Measurements from ENCODE around the gene CAPS. TPM values are rescaled to one million over a fixed set of nuclear protein-coding genes. Genes with fewer than 3 reads are reported as not detected.
"Not testable (repeated sequence)": the region's sequence is repeated elsewhere in the genome, so short reads cannot be mapped to it uniquely, and the experiment has no call there.

CAPS gene
- total RNA-seq, 2 donors from 2014 or later = 6.6 to 6.7 TPM

- no peak for TF ChIP-seq CTCF (conservative IDR thresholded peaks at IDR 0.05)
- H3K36me3 Mint-ChIP-seq (ENCODE audit: low read depth) = peaks cover 6% of the 10 kb centered on the region
- Histone ChIP-seq H3K9me3 (ENCODE audit: control insufficient read depth, low read length) (no peaks in the 10 kb centered on the region), H3K36me3 (ENCODE audit: control insufficient read depth, insufficient read depth, low read length) (peaks cover 9% of the 10 kb centered on the region), H3K4me3 (ENCODE audit: low read length) (no peak overlapping the region), H3K9ac (ENCODE audit: extremely low read depth, low read length, poor library complexity, severe bottlenecking) (no peak overlapping the region), H3K27me3 (ENCODE audit: control insufficient read depth, insufficient read depth, low read length, poor library complexity, severe bottlenecking) (no peaks in the 10 kb centered on the region), H3K27ac (ENCODE audit: low read depth, low read length) (no peak overlapping the region), H3K4me1 (ENCODE audit: control insufficient read depth, insufficient read depth, low read length) (no peaks in the 10 kb centered on the region)
- peaks cover 56% of the 10 kb centered on the region for H3K4me1 Mint-ChIP-seq
- no peak overlapping the region for H3K4me3 Mint-ChIP-seq
- DNase-seq = no peak
- no peak overlapping the region for H3K27ac Mint-ChIP-seq
- 95 to 97% methylated on average over 12 to 18 of the region's 18 CpGs for WGBS, 2 experiments (ENCODE audit: insufficient coverage in 1 of 2, insufficient read length in 1 of 2)
- no peaks in the 10 kb centered on the region for H3K27me3 Mint-ChIP-seq (ENCODE audit: insufficient read depth)
- H3K9me3 Mint-ChIP-seq = no peaks in the 10 kb centered on the region
Observed at GRCh38 chr19:5960005-5961001, 46.2 kb downstream of the CAPS start.

- not testable (repeated sequence) for H3K9me3 Mint-ChIP-seq; DNase-seq; H3K36me3 ChIP-seq (ENCODE audit: control insufficient read depth, insufficient read depth, low read length); H3K27ac ChIP-seq (ENCODE audit: low read depth, low read length); H3K36me3 Mint-ChIP-seq (ENCODE audit: low read depth); H3K9ac ChIP-seq (ENCODE audit: extremely low read depth, low read length, poor library complexity, severe bottlenecking); H3K4me3 Mint-ChIP-seq; H3K4me1 ChIP-seq (ENCODE audit: control insufficient read depth, insufficient read depth, low read length); H3K27me3 Mint-ChIP-seq (ENCODE audit: insufficient read depth); H3K27me3 ChIP-seq (ENCODE audit: control insufficient read depth, insufficient read depth, low read length, poor library complexity, severe bottlenecking); H3K9me3 ChIP-seq (ENCODE audit: control insufficient read depth, low read length); H3K4me3 ChIP-seq (ENCODE audit: low read length)
- Mint-ChIP-seq H3K4me1 (peaks cover 56% of the 10 kb centered on the region), H3K27ac (peak overlapping the region; percentile 45)
- WGBS, 2 experiments (ENCODE audit: insufficient coverage in 1 of 2, insufficient read length in 1 of 2) = 84 to 93% methylated on average over 3 to 5 of the region's 6 CpGs
Observed at GRCh38 chr19:5961641-5961968, 47.6 kb downstream of the CAPS start.

GRCh38 chr19:5961969-5962945 is 48.2 kb downstream of the CAPS start:
- Histone ChIP-seq H3K27me3 (ENCODE audit: control insufficient read depth, insufficient read depth, low read length, poor library complexity, severe bottlenecking) (no peaks in the 10 kb centered on the region), H3K36me3 (ENCODE audit: control insufficient read depth, insufficient read depth, low read length) (peaks cover 14% of the 10 kb centered on the region), H3K9me3 (ENCODE audit: control insufficient read depth, low read length) (no peaks in the 10 kb centered on the region), H3K9ac (ENCODE audit: extremely low read depth, low read length, poor library complexity, severe bottlenecking) (no peak overlapping the region), H3K4me1 (ENCODE audit: control insufficient read depth, insufficient read depth, low read length) (peaks cover 13% of the 10 kb centered on the region), H3K27ac (ENCODE audit: low read depth, low read length) (peak overlapping the region; percentile 2), H3K4me3 (ENCODE audit: low read length) (no peak overlapping the region)
- WGBS, 2 experiments (ENCODE audit: insufficient coverage in 1 of 2, insufficient read length in 1 of 2) = 82 to 86% methylated on average over 20 to 29 of the region's 29 CpGs
- Mint-ChIP-seq H3K9me3 (no peaks in the 10 kb centered on the region), H3K4me3 (no peak overlapping the region), H3K27me3 (ENCODE audit: insufficient read depth) (no peaks in the 10 kb centered on the region), H3K4me1 (peaks cover 55% of the 10 kb centered on the region), H3K27ac (peak overlapping the region; percentile 45), H3K36me3 (ENCODE audit: low read depth) (peaks cover 6% of the 10 kb centered on the region)
- TF ChIP-seq CTCF (conservative IDR thresholded peaks at IDR 0.05) = no peak
- DNase-seq = no peak

GRCh38 chr19:5963259-5963658 is 49.2 kb downstream of the CAPS start:
- H3K27ac Mint-ChIP-seq; DNase-seq; H3K4me3 ChIP-seq (ENCODE audit: low read length); H3K9me3 Mint-ChIP-seq; H3K9ac ChIP-seq (ENCODE audit: extremely low read depth, low read length, poor library complexity, severe bottlenecking); H3K9me3 ChIP-seq (ENCODE audit: control insufficient read depth, low read length); H3K27ac ChIP-seq (ENCODE audit: low read depth, low read length); H3K4me3 Mint-ChIP-seq; H3K36me3 Mint-ChIP-seq (ENCODE audit: low read depth); H3K27me3 Mint-ChIP-seq (ENCODE audit: insufficient read depth); H3K27me3 ChIP-seq (ENCODE audit: control insufficient read depth, insufficient read depth, low read length, poor library complexity, severe bottlenecking): not testable (repeated sequence)
- Histone ChIP-seq H3K36me3 (ENCODE audit: control insufficient read depth, insufficient read depth, low read length) (peaks cover 19% of the 10 kb centered on the region), H3K4me1 (ENCODE audit: control insufficient read depth, insufficient read depth, low read length) (peaks cover 14% of the 10 kb centered on the region)
- 94 to 96% methylated on average over 6 of the region's 6 CpGs for WGBS, 2 experiments (ENCODE audit: insufficient coverage in 1 of 2, insufficient read length in 1 of 2)
- peaks cover 51% of the 10 kb centered on the region for H3K4me1 Mint-ChIP-seq
